Stimulated activated CD8-positive, alpha-beta memory T cell treated with anti-CD3 and anti-CD28 coated beads, Interleukin-2, amount 100 ng/mL, for 48 hours (primary cell): Measurements from ENCODE around the gene RILPL2.
"Not testable (repeated sequence)": the region's sequence is repeated elsewhere in the genome, so short reads cannot be mapped to it uniquely, and the experiment has no call there.

Experiments
- DNase-seq, 2 donors: peaks; one replicate each; pipeline ENCODE4 v3.0.0-alpha.2; 2020; ENCODE audit warnings: low read depth in 2 of 2

The RILPL2 gene

GRCh38 chr12:123401753-123402683 is 34.5 kb downstream of the RILPL2 start:
- DNase-seq, result no peak

DNA sequence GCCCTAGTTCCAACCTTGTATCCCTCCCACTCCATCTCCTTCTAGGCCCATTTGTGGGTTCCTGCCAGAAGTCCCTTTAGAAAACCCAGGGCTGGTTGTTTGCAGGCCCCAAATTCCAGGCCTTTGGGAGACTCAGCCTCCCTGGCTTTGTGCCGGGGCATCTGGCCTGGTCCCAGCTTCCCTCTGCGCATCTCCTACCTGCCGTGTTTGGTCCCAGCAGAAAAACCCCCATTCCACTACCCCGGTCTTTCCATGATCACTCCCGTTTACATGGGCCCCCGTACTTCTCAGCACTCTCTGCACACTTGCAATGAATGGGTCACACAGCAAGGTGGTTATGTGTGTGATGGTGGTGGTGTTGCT is 37.2 kb downstream of the RILPL2 start:
- DNase-seq, result no peak

- no peak for DNase-seq
Observed at GRCh38 chr12:123398550-123399254, 37.8 kb downstream of the RILPL2 start.

GRCh38 chr12:123398177-123398549 is 38.3 kb downstream of the RILPL2 start:
- no peak for DNase-seq

GRCh38 chr12:123397400-123397799 is 39.1 kb downstream of the RILPL2 start:
- no peak for DNase-seq

GRCh38 chr12:123396954-123397353 is 39.5 kb downstream of the RILPL2 start:
- DNase-seq, result no peak

GRCh38 chr12:123396543-123396942 is 39.9 kb downstream of the RILPL2 start:
- no peak for DNase-seq

GRCh38 chr12:123395236-123395635 is 41.2 kb downstream of the RILPL2 start:
- DNase-seq, result no peak

GRCh38 chr12:123393747-123394146 is 42.7 kb downstream of the RILPL2 start:
- DNase-seq, result no peak

DNA sequence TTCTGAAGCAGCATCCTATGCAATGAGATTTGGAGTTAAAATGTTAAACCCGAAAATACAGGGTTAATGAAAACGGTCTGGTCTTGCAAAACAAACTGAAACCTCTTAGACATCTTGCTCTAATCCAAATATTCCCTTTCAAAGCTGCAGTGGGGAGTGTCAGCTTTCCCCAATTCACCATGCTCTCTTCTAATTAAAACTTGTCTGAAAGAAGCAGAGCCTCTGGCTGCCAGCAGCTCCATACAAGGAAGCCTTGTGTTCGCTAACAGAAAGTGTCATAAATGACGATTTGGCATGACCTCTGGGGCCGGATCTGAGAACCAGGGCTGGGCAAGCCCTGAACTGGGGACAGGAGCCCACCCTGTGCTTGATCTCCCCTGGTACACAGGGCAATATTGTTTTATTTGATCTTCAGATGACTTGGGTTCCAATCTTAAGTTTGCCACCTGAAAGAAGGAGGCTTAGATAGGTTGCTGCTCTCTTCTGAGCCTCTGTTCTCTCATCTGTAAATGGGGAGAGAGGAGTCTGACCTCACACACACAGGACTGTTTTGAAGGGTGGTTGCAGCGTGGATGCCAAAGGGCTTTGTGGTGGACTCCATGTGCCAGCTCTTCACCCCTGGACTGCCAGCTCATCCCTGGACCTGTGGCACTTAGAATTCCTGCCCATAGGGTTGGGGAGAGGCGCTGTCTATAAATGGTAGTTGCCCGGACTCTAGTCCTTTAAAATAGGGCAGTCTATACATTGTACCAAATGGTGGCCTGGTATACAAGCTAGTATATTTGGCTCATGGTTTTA is 44.7 kb downstream of the RILPL2 start:
- no peak for DNase-seq

GRCh38 chr12:123390498-123391426 is 45.7 kb downstream of the RILPL2 start:
- DNase-seq, result no peak

DNA sequence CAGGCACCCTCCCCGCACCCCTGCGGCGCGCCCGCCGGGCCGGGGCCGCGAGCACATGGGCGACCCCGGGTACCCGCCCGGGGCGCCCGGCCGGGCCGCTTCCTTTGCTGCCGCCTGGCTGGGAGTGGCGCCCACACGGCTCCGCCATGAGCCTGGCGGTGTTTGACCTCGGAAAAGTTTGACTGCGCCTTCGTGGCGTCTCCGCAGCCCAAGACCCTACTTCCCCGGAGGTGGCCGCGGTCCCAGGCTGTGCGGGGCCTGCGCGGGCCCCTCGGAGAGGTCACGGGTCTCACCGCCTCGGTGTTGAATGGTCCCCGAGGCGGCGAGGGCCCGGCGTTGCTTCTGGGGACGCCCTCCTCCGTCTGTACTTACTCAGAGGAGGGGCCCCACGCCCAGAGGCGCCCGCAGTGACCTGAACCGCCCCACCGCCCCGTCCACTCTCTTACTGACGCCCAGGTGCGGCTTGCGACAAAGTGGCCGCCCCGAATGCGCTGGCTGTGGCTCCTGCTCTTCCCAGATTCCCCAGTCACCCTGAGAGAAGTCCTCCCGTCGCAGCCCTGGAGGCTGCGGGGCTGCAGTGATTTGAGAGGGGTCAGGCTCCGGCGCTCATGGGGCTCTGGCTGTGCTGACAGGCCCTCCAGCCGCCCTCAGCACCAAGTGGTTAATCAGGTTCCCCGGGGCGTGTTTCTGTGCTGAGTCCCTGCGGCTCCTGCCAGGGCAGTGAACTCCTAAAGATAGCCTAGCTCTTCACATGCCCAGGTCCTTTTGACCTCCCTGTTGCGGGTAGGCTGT is 46.7 kb downstream of the RILPL2 start:
- peak in 1 of 2 donors; percentile 12 for DNase-seq

DNA sequence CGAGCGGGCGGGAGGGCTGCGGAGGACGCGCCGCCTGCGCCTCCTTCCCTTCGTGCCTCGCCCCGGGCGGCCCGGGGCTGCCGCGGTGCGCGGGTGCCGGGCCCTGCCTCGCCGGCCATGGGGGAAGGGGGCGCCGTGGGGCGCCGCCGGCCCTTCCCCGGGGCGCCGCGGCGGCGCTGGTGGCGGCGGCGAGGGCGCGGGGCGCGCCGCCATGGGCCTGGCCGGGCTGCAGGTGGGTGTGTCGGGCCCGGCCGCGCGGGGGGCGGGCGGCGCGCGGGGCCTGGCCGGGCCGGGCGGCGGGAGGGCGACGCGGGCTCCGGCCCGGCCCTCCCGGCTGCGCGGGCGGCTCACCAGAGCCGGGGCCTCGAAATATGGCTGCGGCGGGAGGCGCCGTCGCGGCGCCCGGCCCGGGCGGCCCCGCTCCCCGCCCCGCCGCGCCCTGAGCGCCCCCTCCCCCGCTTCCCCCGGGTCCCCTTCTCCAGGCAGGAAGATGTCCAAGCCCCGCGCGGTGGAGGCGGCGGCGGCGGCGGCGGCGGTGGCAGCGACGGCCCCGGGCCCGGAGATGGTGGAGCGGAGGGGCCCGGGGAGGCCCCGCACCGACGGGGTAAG is 47.4 kb downstream of the RILPL2 start:
- no peak for DNase-seq

DNA sequence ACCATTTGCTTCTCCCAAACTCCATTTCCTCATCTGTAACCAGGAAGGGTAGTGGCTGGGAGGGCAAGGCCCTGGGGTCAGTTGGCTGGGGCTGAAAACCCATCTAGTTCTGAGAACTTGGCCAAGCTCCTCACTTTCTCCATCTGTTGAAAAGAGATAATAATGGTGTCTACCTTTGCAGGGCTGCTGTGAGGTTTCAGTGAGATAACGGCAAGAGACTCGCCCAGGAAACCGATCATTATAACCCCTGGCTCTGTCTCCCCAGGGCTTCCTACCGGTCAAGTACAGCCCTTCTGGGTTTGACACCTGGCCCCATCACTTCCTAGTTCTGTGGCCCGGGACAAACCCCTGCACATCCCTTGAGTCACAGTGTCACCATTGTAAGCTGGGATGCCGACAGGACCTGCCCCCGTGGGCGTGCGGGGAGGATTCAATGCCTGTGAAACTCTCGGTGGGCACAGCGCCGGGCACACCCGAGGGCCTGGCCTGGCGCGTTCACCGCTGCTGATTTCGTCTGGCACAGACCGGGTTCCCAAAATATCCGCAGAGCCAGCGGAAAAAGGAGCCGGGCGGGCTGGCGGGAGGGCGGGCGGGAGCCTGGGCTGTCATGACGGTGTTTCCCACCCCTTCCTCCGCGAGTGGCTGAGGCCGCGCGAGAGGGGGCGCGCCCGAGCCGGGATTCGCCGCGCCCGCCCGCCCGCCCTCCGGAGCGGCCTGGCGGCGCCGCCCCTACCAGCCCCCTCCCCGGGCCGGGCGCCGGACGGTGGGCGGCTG is 48.1 kb downstream of the RILPL2 start:
- peak; percentile 66 to 71 for DNase-seq

DNA sequence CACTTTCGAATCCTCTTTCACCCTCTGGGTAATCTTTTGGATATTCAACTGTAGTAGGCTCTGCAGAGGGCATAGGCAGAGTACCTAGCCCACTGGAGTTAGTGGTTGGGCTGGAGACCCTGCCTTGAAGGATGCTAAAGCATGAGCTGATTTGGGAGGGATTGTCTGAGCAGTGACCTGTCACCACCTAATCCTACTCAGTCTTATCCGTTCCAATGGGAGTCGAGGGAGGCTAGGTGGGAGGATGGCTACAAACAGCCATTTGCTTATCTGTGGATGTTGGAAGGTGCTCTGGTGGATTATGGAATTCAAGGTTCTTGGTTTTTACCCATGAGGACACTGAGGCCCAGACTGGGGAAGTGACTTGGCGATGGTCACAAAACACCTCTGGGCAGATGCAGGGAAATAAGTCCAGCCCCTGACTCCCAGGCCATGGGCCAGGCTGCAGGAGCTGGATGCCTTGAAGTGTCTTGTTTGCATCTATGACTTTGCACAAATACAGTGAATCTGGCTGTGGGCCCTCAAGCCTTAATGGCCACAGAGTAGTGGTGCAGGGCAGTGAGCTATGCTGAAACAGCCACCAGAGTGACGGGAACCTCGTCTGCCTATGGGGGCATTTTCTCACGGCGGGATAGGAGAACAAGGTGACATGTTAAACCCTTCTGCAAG is 48.8 kb downstream of the RILPL2 start:
- no peak for DNase-seq

GRCh38 chr12:123385536-123385935 is 50.9 kb downstream of the RILPL2 start:
- DNase-seq, result not testable (repeated sequence)

GRCh38 chr12:123384994-123385376 is 51.5 kb downstream of the RILPL2 start:
- no peak for DNase-seq

GRCh38 chr12:123384318-123384993 is 52.0 kb downstream of the RILPL2 start:
- DNase-seq, result peak; percentile 2 to 20
